Stromal cell of bone marrow (primary cell): ENCODE measurements around the gene ATG4B.

Experiments
- DNase-seq: peaks from one replicate; pipeline ENCODE4 v3.0.0-alpha.2; 2012; ENCODE audit warnings: low read depth

The ATG4B gene

DNA sequence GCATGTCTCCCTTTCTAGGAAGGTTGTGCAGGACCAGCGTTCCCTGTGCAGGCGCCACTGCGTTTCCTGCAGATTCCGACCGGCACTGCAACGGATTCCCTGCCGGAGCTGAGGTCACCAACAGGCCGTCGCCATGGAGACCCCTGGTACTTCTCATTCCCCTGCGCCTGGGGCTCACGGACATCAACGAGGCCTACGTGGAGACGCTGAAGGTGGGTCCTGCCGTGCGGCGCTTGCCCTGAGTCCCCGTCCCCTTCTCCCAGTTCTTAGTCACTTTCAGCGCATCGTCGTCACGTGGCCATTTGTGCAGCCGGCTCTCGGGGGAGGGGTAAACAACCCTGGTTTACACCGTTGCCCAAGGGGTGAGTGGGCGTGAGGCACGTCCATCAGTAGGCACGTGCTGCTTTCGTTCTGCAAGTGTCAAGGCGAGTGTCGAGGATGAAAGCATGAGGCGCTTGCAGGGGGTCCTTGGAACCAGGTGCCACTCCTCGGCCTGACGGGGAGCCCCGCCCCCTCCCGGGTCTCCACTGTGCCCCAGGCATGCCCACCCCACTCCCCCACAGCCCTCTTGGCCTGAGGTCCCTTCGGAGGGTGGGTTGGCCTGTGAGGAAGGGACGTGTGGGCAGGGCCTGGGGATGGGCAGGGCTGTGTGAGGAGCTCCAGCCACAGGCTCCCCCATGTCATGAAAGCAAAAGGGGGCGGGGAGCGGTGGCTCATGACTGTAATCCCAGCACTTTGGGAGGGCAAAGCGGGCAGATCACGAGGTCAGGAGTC lies 29.3 kb downstream of the ATG4B start:
- DNase-seq, result no peak

DNA sequence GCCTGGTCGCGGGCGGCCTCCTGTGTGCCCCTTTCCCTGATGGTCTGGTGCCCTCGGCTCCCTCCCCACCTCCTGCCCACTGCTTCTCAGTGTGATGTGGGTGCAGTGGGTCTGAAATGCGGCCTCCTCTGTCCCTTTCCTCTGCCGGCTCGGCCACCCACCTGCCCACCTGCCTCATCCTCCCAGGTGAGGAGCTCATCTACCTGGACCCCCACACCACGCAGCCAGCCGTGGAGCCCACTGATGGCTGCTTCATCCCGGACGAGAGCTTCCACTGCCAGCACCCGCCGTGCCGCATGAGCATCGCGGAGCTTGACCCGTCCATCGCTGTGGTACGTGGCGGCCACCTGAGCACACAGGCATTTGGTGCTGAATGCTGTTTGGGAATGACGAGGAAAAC lies 30.9 kb downstream of the ATG4B start:
- DNase-seq, result no peak

DNA sequence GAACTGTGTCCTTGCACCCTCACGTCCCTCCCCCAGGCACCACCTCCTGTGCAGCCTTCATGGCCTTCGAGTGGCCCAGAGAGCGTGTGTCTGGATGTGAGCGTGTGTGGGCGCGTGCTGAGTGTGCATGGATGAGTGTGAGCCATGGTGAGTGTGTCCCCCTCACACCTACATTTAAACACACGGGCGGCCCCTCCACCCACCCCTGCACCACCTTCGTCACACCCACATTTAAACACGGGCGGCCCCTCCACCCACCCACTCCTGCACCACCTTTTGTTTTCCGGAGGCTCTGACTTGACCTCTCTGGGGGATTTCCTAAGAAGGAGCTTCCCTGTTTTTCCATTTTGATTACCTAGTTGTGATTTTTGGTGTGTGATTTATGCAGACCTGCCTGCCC lies 31.3 kb downstream of the ATG4B start:
- no peak for DNase-seq

DNA sequence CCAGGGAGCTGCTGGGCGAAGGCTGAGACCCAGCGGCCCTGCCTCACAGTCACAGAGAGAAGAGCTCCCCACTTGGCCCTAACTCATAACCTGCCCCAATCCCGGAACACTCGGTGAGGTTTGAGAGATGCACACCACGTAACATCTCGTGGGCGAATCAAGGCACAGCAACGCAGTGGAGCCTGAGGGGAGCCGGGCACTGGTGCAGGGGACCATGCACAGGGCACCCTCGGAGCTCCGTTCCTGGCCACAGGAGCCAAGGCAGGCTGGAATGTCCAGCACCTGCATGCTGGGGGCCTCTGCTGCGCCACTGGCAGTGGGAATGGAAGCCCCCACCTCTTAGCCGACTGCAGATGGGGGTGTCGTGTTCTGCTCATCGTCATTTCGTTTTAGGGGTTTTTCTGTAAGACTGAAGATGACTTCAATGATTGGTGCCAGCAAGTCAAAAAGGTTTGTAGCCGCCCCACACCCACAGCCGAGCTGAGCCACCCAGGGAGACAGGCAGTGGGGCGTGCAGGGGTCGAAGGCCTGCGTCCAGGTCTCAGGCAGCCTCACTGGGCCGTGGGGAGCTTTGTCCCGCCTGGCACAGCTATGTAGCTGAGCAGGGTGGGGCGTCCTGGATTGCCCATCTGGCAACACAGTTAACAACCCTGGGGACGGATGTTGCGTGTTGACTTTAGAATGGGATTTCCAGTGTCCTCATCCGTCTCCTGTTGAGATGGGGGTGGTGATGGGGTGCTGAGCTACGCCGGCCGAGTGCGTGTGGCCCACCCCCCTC lies 33.0 kb downstream of the ATG4B start:
- no peak for DNase-seq

DNA sequence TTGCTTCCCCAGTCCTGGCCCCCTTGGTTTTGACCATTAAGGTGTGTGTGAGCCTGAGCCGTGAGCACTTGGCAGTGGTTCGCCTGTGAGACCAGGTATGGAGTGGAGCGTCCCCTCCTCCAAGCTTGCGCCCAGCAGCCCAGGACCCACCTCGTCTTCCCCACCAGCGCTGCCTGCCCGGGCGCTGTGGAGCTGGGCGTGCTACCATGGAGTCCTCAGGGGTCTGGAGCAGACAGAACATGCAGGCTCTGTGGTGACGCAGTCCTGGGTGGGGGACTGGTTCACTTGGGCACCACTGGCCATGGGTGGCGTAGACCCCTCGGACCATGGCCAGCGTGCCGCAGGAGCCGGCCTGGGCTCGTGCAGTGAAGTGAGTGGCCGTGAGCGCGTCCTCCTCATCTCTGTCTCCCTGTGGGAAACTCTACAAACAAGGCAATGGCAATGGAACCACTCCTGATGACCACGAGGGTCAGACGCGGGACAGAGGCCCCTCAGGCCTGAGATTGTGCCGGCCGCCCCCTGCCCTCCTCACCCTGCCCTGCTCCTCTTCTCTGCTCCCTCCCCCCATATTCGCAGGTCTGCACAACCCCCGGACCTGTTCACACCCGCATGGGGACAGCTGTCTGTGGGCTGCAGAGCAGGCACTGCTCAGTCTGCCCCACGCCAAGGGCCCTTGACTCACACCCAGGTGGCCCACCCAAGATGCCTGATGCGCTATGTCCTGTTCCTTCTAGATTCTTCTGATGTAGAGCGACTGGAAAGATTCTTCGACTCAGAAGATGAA lies 34.2 kb downstream of the ATG4B start:
- no peak for DNase-seq

DNA sequence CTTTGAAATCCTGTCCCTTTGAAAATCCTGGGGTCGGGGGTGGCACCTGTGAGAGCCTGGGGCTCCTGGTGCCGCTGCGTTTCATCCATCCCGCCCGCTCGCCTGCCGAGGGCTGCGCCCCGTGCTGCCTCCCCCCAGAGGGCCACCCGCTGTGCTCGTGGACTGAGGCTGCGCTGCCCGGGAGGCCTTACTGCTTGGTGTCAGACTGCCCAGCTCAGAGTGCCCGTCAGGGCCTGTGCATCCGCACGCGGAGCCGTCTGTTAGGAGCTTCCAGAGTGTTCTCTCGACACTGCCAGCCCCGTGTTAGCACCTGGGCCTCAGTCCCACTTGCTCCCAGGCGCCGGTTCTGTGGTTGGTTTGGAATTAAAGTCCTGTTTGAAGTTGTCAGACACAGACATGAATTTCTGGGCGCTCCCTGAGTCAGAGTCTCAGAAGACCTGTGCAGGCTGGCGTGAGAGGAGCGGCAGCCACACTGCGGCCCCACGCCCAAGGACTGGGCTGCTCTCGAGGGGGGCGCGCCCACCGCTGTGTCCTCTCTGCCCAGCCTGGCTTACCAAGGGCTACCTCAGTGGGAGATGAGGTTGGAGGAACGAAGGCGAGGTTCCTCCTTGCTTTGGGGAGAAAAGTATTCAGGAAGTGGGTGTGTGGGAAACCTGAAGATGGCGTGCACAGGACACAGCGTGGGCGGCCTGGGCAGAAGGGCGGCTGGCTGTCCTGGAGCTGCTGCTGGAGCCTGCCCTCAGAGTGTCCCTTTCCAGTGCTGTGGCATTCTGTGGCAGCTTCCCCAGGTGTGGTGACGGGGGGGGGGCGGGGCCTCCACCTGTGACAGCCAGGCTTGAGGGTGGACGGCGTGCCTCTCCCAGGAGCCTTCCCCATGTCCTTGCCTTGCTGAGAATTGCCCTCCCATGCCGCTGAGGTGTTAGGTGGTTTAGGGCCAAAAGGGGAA lies 35.0 kb downstream of the ATG4B start:
- DNase-seq, result no peak

DNA sequence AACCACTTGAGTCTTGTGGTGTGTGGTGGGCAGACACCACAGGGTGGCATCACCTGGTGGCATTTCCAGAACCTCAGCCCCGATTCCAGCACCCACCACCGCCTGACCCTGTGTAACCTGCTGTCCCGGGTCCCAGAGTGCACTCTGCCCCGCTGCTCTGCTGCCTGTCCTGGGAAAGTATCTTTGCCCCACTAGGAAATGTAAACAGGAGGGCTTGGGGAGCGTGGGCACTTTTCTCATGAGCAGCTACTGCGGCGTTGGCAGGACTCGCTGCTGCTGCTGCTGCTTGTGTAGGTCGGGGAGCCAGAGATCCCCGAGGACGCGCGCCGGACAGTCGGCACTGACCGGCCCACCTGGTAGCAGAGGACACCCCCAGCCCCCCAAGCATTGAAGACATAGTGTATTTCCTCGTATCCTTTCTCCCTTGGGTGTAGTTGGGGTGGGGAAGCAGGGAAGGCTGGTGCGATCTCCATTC lies 35.7 kb downstream of the ATG4B start:
- no peak for DNase-seq

DNA sequence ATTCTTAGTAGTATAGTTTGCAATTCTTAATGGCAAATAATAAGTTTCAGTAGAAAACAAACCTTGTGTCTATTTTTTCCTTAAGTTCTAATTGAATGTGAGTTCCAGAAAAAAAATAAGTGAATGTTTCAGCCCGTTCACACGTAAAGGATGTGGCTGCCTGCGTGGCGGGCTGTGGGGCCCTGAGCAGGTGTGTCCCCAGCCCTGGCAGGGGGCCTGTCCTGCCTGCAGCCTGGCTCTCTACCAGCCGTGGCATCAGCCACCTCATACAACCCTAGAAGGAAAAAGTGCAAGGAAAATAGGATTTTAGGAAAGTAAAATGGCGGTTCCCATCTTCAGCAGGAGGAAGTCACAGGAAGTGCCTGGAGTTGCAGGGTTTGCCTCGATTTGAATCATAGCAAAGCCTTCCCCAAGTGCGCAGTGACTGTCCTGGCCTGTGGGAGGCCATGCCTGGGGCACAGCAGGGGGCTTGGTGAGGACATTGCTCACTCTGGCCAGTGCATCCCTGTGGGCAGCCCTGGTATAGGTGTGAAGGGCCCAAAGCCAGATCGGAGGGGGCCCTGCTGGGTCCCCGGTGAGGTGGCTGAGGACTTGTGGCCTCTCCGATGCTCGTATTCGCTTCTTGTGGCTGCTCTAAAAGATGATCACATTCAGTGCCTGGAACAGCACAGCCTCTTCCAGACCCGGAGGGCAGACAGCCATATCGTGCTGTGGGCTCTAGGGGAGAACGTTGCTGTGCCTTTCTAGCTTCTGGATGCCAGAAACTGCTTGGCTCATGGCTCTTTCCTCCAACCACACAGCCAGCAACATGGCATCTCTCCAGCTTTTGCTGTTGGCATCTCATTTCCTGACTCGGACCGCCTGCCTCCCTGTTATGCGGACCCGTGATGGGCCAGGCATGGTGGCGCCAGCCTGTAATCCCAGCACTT lies 36.6 kb downstream of the ATG4B start:
- DNase-seq, result no peak

DNA sequence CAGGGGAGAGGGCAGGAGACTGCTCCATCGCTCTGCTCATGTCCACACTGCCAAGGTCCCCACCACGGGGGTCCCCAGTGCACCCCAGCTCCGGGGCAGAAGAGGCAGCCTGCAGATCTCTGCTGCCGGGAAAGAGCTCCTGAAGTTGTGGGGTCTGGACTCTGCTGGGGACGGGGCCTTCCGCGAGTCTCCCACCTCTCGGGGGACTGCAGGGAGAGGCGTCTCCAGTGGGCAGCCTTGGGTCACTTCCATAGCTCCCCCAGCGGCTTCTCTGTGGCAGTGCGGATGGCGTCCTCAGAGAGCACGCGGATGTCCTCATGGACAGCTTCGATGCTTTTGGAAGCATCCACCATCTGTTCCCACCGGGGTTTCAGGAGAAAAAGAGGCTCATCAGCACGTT lies 38.4 kb downstream of the ATG4B start:
- no peak for DNase-seq

DNA sequence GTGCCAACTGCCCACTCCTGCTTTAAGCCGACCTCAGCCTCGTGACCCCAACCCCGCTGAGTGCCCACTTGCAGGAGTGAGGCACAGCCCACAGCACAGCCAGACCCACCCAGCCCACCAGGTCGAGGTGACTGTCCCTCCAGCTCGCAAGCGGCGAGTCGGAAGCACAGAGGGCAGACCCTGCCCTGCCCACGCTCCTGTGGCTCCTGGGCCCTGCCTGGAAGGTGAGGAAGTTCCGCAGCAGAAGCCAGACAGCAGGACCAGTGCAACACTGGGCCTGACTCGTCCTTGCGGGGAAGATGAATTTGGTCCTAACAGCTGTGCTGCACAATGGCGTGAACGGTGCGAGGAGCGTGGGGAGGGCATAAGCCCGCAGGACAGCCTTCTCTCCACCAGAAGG lies 39.2 kb downstream of the ATG4B start:
- DNase-seq, result no peak

DNA sequence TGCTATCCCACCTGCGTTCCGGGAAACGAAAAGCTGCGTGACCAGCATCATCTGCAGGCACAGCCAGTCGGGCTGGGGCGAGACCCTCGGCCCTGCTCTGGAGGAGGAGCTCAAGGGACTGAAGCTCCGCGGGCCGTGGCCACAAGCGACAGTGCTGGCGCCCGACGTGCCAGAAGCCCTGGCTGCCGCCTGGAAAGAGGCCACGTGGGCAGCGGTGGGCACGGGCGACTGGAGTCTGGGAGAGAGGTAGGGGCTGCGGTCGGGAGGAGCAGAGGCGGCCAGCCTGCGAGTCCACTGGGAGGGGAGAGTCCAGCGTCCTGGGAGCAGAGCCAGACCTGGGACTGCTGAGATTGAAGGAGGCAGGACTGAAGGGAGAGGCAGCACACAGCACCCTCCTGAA lies 39.9 kb downstream of the ATG4B start:
- DNase-seq, result no peak

DNA sequence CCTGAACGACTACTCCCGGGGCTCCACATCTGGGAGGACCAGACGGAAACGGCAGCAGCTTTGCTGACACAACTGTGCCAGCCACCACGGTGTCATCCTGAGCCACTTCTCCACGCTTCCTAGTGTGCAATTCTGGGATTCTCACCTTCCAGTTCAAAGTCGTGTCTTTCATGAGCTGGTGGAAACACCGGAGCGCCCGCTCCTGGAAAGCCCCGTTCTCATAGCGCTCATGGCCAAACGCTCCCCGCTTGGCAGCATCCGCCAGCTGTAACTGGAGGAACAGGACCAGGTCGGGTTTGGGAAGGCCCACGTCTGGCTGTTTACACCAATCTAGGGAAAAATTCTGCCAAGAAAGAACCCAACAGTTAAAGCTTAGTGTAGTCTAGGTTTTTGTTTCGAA lies 40.8 kb downstream of the ATG4B start:
- no peak for DNase-seq

DNA sequence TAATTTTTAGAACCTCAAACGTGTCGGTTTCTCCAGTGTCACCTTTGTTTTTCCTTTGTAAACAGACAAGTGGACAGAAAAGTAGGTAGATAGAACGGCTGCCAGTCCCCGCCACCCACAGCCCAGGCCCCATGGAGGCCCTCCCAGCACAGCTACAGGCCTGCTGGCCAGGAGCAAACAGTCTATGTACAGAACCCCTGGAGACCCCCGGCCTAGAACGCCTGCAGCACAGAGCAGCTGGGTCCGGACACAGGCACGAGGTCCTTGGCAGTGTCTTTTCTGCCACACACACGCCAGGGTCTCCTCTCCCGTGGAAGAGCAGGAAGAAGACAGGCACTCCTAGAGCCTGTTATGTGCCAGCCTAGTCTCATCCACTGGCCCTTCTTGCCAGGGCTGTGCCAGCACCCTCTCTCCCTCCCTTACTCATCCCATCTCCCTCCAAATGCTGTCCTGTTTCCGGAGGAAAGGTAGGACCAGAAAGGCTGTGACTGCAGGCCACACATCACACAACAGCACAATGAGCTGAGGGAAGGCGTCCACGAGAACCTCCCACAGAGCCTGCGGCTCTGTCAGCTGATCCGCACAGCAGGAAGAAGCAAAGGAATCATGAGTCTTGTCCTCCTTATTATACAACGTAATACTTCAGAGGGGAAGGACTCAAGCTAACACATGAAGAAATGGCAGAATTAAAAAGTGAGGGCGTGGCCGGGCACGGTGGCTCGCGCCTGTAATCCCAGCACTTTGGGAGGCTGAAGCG lies 41.5 kb downstream of the ATG4B start:
- no peak for DNase-seq

DNA sequence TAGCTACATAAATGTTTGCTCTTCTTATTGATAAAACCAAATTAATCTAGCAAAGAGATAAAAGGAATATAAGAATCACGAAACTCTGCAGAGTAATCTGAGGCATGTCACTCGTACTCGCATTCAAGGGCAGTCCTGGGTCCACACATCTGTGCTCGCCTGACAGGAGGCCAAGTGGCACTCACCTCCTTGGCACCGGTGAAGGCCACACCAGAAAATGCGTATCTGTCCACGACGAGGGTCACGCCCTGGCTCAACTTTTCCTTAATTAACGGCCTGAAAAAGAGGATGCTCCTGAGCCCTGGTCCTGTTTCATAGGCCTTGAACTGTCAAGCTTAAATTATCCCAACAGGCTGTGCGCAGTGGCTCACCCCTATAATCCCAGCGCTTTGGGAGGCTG lies 42.6 kb downstream of the ATG4B start:
- DNase-seq, result no peak

DNA sequence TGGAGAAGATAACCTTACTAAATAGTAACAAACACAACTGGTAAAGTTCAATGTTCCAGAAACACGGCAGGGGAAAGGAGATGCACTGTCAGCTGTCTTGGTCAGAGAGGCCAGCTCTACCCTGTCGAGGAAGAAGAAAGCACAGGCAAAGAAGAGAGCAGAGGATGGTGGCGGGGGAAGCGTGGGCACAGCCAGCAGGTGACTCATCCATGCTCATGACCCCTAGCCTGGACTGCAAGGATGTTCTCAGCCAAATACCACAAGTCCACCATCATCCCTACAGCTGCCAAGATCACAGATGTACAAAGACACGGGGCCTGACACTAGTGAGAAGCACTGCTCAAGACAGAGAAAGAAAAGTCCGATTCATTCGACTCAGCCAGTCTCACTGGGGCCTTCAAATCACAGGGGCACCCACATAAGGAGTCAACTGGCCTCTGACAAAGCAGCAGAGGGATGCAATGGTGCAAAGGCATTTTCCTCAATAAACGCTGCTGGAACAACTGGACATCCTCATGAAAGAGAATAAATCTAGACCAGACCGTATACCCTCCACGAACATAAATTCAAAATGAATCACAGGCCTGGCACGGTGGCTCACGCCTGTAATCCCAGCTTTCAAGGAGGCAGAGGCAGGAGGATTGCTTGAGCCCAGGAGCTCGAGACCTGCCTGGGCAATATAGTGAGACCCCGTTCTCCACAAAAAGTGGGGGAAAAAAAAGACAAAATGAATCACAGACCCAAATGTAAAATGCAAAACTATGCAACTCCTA lies 43.5 kb downstream of the ATG4B start:
- DNase-seq, result peak; percentile 95

DNA sequence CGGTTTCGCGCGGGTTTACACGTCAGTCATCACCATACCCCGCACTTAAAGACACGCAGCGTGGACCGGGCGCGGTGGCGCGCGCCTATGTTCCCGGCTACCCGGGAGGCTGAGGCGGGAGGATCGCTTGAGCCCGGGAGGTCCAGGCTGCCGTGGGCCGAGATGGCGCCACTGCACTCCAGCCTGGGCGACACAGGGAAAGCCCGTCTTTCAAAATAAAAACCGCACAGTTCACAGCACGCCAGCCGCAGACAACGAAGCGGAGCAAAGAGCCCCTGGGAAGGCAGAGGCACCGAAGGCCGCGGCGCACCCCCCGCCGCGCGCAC lies 48.8 kb downstream of the ATG4B start:
- DNase-seq, result no peak

DNA sequence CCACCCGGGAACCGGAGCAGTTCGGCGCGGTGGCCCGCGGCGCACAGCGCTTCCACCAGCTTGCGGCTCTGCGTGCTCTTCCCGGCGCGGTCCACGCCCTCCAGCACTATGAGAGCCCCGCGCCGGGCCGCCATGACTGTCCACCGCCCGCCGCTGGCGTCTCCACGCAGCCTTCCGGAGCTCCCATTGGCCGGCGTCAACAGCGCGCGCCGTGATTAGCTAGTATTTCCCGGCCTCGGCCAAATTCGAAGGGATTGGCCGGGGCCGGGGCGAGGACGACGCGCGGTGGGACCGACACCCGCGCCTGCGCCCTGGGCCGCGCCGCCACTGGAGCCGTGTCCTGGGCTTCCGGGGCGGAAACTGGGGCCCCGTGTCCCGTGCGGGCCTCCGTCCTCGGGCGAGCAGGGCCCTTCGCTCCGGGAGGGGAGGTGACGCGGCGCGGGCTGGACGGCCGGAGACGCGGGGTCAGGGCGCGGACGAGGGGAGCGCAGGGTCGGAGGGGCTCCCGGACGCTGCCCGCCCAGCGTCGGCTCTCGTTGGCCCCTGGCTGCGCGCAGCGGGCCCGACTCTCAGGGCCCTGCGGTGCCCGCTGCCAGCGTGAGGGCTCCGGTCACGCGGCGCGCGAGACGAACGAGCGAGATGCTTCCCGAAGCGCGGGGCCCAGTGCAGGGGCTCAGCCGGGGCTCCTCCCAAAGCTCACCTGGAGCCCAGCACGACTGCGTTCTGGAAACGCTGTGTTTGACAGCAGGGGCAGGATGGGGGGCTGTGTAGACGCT lies 49.3 kb downstream of the ATG4B start, which contains the start of gene DTYMK:
TSS of gene DTYMK (minus strand) at position 166 of the 776 bp plus-strand sequence. CDS start at position 134, 32 bp downstream.
- DNase-seq, result peak; percentile 96

DNA sequence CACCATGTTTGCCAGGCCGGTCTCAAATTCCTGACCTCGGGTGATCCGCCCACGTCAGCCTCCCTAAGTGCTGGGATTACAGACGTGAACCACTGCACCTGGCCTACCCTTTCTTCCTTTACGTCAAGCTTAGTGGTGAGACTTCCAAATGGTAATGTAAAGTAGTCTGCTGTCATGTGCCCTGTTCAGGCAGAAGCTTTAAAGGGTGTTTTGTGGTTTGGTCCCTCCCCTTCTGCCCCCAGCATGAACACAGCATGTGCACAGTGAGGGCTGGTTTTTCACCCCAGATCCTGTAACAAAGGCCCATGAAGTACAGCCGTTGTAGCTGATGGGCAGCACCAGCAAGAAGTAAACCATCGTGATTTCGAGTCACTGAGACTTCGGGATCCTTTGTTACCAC lies 51.8 kb downstream of the ATG4B start:
- no peak for DNase-seq
